OCI-LY1 (cell line): ENCODE data around the gene SRSF1.

Source experiments
- H2AFZ ChIP-seq: fragments of 200-600 bp; sonication (generic), shearing (Covaris generic); 2 replicates; pipeline ENCODE4 v1.6.0; 2014; ENCODE audit warnings: antibody characterized with exemption, mild to moderate bottlenecking, low read length
- H3F3A ChIP-seq: fragments of 200-600 bp; sonication (generic), shearing (Covaris generic); 2 replicates; pipeline ENCODE4 v1.6.0; 2014; ENCODE audit warnings: mild to moderate bottlenecking, antibody characterized with exemption, low read length, moderate library complexity; ENCODE audit not compliant: insufficient read depth
- H3K27ac ChIP-seq: fragments of 200-600 bp; sonication (generic); 2 replicates; pipeline ENCODE4 v1.5.1; 2014; ENCODE audit warnings: low read length, mixed run types, mild to moderate bottlenecking, low read depth; ENCODE audit not compliant: poor library complexity, severe bottlenecking
- H3K27me3 ChIP-seq: fragments of 200-600 bp; sonication (generic); 2 replicates; pipeline ENCODE4 v1.6.0; 2014; ENCODE audit warnings: antibody characterized with exemption, mild to moderate bottlenecking, low read length, moderate library complexity; ENCODE audit not compliant: insufficient read depth
- H3K36me3 ChIP-seq: fragments of 200-600 bp; sonication (generic); 2 replicates; pipeline ENCODE4 v1.6.1; 2014; ENCODE audit warnings: mild to moderate bottlenecking, antibody characterized with exemption, low read length, moderate library complexity, mixed read lengths; ENCODE audit not compliant: insufficient read depth
- H3K4me1 ChIP-seq: fragments of 200-600 bp; sonication (generic); 2 replicates; pipeline ENCODE4 v1.5.1; 2014; ENCODE audit warnings: mild to moderate bottlenecking, low read length, moderate library complexity; ENCODE audit not compliant: insufficient read depth, severe bottlenecking
- H3K4me2 ChIP-seq: fragments of 200-600 bp; sonication (generic), shearing (Covaris generic); 2 replicates; pipeline ENCODE4 v1.6.1; 2014; ENCODE audit warnings: low read length
- H3K4me3 ChIP-seq: fragments of 200-600 bp; sonication (generic); 2 replicates; pipeline ENCODE4 v1.5.1; 2014; ENCODE audit warnings: low read length, low read depth, mild to moderate bottlenecking, mixed read lengths; ENCODE audit not compliant: poor library complexity, severe bottlenecking
- H3K79me2 ChIP-seq: fragments of 200-600 bp; shearing (Covaris generic); 2 replicates; pipeline ENCODE4 v1.6.1; 2016; ENCODE audit warnings: mixed run types, low read length, mixed read lengths; ENCODE audit not compliant: insufficient read depth
- H3K9ac ChIP-seq: fragments of 200-600 bp; sonication (generic), shearing (Covaris generic); 2 replicates; pipeline ENCODE4 v1.6.1; 2014; ENCODE audit warnings: mild to moderate bottlenecking, low read length, mixed read lengths
- H3K9me2 ChIP-seq: fragments of 200-600 bp; sonication (generic), shearing (Covaris generic); 2 replicates; pipeline ENCODE4 v1.6.1; 2014; ENCODE audit warnings: low read depth, mild to moderate bottlenecking, low read length, mixed read lengths
- H3K9me3 ChIP-seq: fragments of 200-600 bp; shearing (Covaris generic); 2 replicates; pipeline ENCODE4 v1.6.1; 2014; ENCODE audit warnings: low read length, mixed read lengths
- H4K20me1 ChIP-seq: fragments of 200-600 bp; sonication (generic), shearing (Covaris generic); 2 replicates; pipeline ENCODE4 v1.6.0; 2016; ENCODE audit warnings: mild to moderate bottlenecking, low read length; ENCODE audit not compliant: insufficient read depth
- CTCF ChIP-seq: fragments of 200-600 bp; sonication (generic), shearing (Covaris generic); IDR thresholded peaks from 2 replicates; pipeline ENCODE4 v1.5.1; 2017; ENCODE audit warnings: mild to moderate bottlenecking, antibody characterized with exemption, low read length, moderate library complexity, mixed read lengths
- EZH2 ChIP-seq: fragments of 200-600 bp; sonication (generic), shearing (Covaris generic); IDR thresholded peaks from 2 replicates; pipeline ENCODE4 v1.8.0; 2017; ENCODE audit warnings: borderline replicate concordance, mixed run types, mild to moderate bottlenecking, antibody characterized with exemption, low read length, moderate library complexity, mixed read lengths

The SRSF1 gene

GRCh38 chr17:57970710-57971109 lies 36.3 kb downstream of the SRSF1 start:
- no peak overlapping the region for H3K27ac ChIP-seq

GRCh38 chr17:57968456-57968855 lies 38.6 kb downstream of the SRSF1 start:
- Histone ChIP-seq H3K27me3 (peaks cover 4% of the 10 kb centered on the region; the same call in 1 of the 2 replicates), H3K4me3 (no peak overlapping the region), H3K4me1 (no peaks in the 10 kb centered on the region), H3K36me3 (peaks cover 7% of the 10 kb centered on the region), H3K4me2 (no peak overlapping the region), H3K79me2 (no peaks in the 10 kb centered on the region), H3K9ac (no peak overlapping the region), H3K9me3 (no peaks in the 10 kb centered on the region), H3K27ac (no peak overlapping the region), H4K20me1 (0 out of 2 replicates have a peak, but pooled peaks cover 2% of the 10 kb centered on the region), H3K9me2 (no peaks in the 10 kb centered on the region), H3F3A (no peaks in the 10 kb centered on the region), H2AFZ (no peak overlapping the region)
- TF ChIP-seq EZH2: no peak
- no peak for TF ChIP-seq CTCF

More at GRCh38 chr17:57970710-57971109, 36.3 kb downstream of the SRSF1 start:
- H4K20me1 ChIP-seq: 0 out of 2 replicates have a peak, but pooled peaks cover 2% of the 10 kb centered on the region
- no peak overlapping the region for H3K9ac ChIP-seq
- no peak overlapping the region for H3K4me3 ChIP-seq
- no peaks in the 10 kb centered on the region for H3F3A ChIP-seq
- no peaks in the 10 kb centered on the region for H3K9me3 ChIP-seq
- H2AFZ ChIP-seq: no peak overlapping the region
- no peaks in the 10 kb centered on the region for H3K9me2 ChIP-seq
- no peak for TF ChIP-seq CTCF
- TF ChIP-seq EZH2: no peak
- H3K4me2 ChIP-seq: no peak overlapping the region
- no peaks in the 10 kb centered on the region for H3K79me2 ChIP-seq
- peaks cover 2% of the 10 kb centered on the region; the same call in 1 of the 2 replicates for H3K27me3 ChIP-seq
- peaks cover 29% of the 10 kb centered on the region for H3K36me3 ChIP-seq
- H3K4me1 ChIP-seq: no peaks in the 10 kb centered on the region

GRCh38 chr17:57966875-57967274 lies 40.2 kb downstream of the SRSF1 start:
- no peaks in the 10 kb centered on the region for H3K36me3 ChIP-seq
- no peak overlapping the region for H3K4me2 ChIP-seq
- H4K20me1 ChIP-seq: 0 out of 2 replicates have a peak, but pooled peaks cover 2% of the 10 kb centered on the region
- no peak overlapping the region for H3K4me3 ChIP-seq
- no peak overlapping the region for H3K27ac ChIP-seq
- H3K79me2 ChIP-seq: no peaks in the 10 kb centered on the region
- no peaks in the 10 kb centered on the region for H3K9me2 ChIP-seq
- no peaks in the 10 kb centered on the region for H3K9me3 ChIP-seq
- no peak overlapping the region for H2AFZ ChIP-seq
- TF ChIP-seq EZH2 (no peak), CTCF (no peak)
- H3K27me3 ChIP-seq: peaks cover 4% of the 10 kb centered on the region; the same call in 1 of the 2 replicates
- no peaks in the 10 kb centered on the region for H3F3A ChIP-seq
- no peaks in the 10 kb centered on the region for H3K4me1 ChIP-seq
- H3K9ac ChIP-seq: no peak overlapping the region
